ENCODE results near the gene S100A1. TPM values are rescaled to one million over a fixed set of nuclear protein-coding genes. Genes with fewer than 3 reads are reported as not detected.

Gene S100A1
- total RNA-seq, 6 experiments from 2014 or later, result 0.59 to 0.96 (median 0.82) TPM; not detected in 3

DNA sequence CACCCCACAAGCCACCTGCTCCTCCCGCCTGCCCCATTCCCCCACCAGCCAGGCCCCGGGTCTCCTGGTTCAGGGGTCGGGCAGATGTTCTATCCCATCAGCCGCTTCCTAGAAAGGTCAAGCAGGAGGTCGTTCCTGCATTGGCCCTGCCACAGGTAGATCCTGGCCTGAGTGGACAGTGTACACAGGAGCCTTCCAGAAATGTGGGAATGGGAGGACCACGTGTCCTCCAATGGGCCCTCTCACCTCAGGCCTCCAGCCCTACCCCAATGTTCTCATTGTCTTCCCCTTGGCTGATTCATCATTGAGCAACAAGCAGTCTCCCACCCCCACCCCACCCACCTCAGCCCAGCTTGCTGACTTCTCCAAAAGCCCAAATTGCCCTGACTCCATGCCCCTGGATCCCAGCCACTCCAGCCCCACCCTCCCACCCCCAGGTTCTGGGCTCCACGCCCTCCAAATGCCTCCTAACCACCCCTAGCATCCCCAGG lies 17.4 kb upstream of the S100A1 start:
- Mint-ChIP-seq H3K27ac (peak overlapping the region; percentile 96), H3K36me3 (ENCODE audit: low read depth) (peaks cover 23% of the 10 kb centered on the region), H3K9me3 (no peaks in the 10 kb centered on the region), H3K4me3 (peak overlapping the region; percentile 96), H3K4me1 (ENCODE audit: low read depth) (peaks cover 59% of the 10 kb centered on the region), H3K27me3 (ENCODE audit: insufficient read depth) (peaks cover 3% of the 10 kb centered on the region)
- TF ChIP-seq, protein P1, sequence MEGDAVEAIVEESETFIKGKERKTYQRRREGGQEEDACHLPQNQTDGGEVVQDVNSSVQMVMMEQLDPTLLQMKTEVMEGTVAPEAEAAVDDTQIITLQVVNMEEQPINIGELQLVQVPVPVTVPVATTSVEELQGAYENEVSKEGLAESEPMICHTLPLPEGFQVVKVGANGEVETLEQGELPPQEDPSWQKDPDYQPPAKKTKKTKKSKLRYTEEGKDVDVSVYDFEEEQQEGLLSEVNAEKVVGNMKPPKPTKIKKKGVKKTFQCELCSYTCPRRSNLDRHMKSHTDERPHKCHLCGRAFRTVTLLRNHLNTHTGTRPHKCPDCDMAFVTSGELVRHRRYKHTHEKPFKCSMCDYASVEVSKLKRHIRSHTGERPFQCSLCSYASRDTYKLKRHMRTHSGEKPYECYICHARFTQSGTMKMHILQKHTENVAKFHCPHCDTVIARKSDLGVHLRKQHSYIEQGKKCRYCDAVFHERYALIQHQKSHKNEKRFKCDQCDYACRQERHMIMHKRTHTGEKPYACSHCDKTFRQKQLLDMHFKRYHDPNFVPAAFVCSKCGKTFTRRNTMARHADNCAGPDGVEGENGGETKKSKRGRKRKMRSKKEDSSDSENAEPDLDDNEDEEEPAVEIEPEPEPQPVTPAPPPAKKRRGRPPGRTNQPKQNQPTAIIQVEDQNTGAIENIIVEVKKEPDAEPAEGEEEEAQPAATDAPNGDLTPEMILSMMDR (IDR thresholded peaks at IDR 0.05), result no peak
- DNase-seq, result no peak

DNA sequence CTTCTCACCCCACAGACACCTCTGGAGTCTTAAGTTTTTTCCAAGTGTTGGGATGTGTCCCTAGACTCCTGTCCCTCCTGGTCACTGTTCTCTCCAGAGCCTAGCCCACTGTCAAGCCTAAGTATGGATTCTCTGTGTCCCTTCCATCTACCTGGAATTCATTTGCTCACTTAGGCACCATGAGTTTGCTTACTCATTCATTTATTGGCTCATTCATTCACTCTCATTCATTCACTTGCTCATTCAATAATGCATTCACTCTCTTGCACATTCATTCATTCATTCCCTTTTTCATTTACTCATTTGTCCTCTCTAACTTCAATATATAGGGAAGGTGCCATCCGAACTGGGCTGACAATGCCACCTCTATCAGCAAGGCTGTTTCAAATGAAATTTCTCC lies 16.9 kb upstream of the S100A1 start:
- Mint-ChIP-seq H3K9me3 (no peaks in the 10 kb centered on the region), H3K36me3 (ENCODE audit: low read depth) (peaks cover 23% of the 10 kb centered on the region), H3K27me3 (ENCODE audit: insufficient read depth) (peaks cover 3% of the 10 kb centered on the region), H3K4me3 (peak overlapping the region; percentile 96), H3K27ac (peak overlapping the region; percentile 96), H3K4me1 (ENCODE audit: low read depth) (peaks cover 63% of the 10 kb centered on the region)
- TF ChIP-seq, protein P1 (IDR thresholded peaks at IDR 0.05), result no peak
- no peak for DNase-seq

DNA sequence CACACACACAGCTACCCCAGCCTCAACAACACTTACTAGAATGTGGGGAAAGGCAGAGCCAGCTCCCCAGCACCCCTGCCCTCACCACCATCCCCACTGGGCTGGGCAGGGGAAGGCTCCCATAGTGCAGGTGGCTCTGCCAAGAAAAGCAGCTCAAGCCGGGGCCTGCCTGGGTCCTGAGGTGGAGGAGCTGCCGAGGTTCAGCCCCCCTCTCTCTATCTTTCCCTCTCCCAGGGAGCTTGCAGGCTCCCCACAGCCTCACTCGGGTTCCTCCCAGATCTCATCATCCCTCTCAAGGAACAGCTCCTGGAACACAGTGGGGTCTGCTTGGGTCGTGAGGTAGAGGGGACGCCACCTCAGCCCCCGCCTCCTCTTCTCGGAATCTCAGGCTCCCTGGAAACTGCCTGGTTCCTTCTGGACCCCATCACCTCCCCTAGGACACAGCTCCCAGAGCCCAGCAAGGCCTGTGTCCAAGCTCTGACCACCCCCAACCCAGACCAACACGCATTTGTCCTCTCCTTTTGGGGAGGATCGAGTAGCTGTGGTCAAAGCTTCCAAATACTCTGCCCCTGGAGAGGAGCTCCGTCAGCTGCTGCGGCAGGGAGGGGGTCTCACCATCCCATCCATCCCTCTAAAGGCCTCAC lies 16.0 kb upstream of the S100A1 start:
- Mint-ChIP-seq H3K36me3 (ENCODE audit: low read depth) (peaks cover 23% of the 10 kb centered on the region), H3K9me3 (no peaks in the 10 kb centered on the region), H3K27me3 (ENCODE audit: insufficient read depth) (peaks cover 4% of the 10 kb centered on the region), H3K27ac (peak overlapping the region; percentile 96), H3K4me3 (peak overlapping the region; percentile 96), H3K4me1 (ENCODE audit: low read depth) (peaks cover 71% of the 10 kb centered on the region)
- TF ChIP-seq, protein P1 (IDR thresholded peaks at IDR 0.05), result no peak
- no peak for DNase-seq

DNA sequence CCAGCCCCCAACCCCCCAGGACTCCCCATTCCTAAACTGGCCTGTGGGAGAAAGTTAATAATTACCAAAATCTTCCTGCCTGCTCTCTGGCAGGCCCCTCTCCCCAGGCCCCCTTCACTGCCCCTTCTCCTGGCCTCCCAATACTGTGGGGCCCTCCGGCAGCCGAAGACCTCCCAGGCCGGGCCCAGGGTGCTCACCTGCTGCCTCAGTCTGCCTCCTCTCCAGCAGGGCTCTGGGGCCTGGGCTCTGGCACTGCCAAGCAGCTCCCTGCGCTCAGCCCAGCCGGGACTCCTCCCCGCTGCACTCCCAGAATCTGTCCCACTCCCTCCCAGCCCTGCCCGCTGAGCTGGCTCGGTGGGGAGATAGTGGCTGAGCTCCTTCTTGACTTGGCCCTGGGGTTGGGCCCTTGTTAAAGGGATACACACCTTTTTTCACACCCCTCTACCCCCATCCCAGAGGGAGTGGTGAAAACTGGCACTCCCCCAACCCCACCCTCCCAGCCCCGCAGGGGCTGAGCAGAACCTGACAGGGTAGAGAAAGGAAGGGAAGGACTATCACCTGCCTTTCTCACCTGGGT lies 15.4 kb upstream of the S100A1 start, which contains the start of gene S100A16:
TSS of gene S100A16 (minus strand) at position 383 of the 577 bp plus-strand sequence. CDS start 4,986 bp downstream, outside the sequence.
- Mint-ChIP-seq H3K4me3 (peak within 1 kb of the TSS; percentile 96), H3K27me3 (ENCODE audit: insufficient read depth) (peaks cover 4% of the 10 kb centered on the region), H3K36me3 (ENCODE audit: low read depth) (peaks cover 23% of the 10 kb centered on the region), H3K9me3 (no peaks in the 10 kb centered on the region), H3K4me1 (ENCODE audit: low read depth) (peaks cover 75% of the 10 kb centered on the region), H3K27ac (peak within 1 kb of the TSS; percentile 96)
- DNase-seq, result peak; percentile 62
- TF ChIP-seq, protein P1 (IDR thresholded peaks at IDR 0.05), result no peak

DNA sequence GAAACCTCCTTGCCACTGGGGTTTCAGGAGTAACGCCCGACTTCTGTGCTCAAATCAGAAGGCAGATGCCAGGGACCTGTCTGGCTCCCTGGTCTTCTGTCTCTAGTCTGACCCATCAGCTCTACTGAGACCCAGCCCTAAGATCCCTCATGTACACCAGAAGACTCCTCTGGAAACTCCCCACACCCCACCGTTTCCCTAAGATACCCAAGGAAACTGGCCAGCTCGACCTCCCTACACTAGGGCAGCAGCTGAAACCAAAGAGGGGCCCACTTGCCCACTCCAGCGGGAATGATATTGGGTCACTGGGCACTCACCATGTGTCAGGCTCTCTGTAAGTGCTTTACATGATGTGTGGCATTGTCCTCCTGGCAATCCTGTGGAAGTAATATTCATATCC lies 14.8 kb upstream of the S100A1 start:
- TF ChIP-seq, protein P1 (IDR thresholded peaks at IDR 0.05), result no peak
- Mint-ChIP-seq H3K27ac (peak overlapping the region; percentile 96), H3K36me3 (ENCODE audit: low read depth) (peaks cover 23% of the 10 kb centered on the region), H3K9me3 (no peaks in the 10 kb centered on the region), H3K4me1 (ENCODE audit: low read depth) (peaks cover 75% of the 10 kb centered on the region), H3K27me3 (ENCODE audit: insufficient read depth) (peaks cover 4% of the 10 kb centered on the region), H3K4me3 (peak overlapping the region; percentile 96)
- DNase-seq, result no peak

Measured in HFFc6 (cell line).